Spleen (tissue), 11 donors: Measurements from ENCODE around the gene SLC34A1. TPM values are rescaled to one million over a fixed set of nuclear protein-coding genes. Genes with fewer than 3 reads are reported as not detected.

Experiments used
- DNase-seq: peaks from one replicate; pipeline ENCODE4 v3.0.0-alpha.2; 2020
- H3K27ac ChIP-seq, 8 donors: fragments of 200-600 bp; sonication (generic) in 7 of 8; 1 replicate in 4 of 8; 2 replicates in 4 of 8; pipeline versions ENCODE4 v1.5.0 to v1.8.0; 2016 to 2021; ENCODE audit warnings: inconsistent platforms in 4 of 8, mild to moderate bottlenecking in 4 of 8, moderate library complexity in 1 of 8
- H3K27me3 ChIP-seq, 7 donors: fragments of 200-600 bp; sonication (generic) in 6 of 7; replicated peaks in 1 of 7; 1 replicate in 4 of 7; 2 replicates in 3 of 7; pipeline versions ENCODE4 v1.5.0 to v1.8.0; 2016 to 2021; ENCODE audit warnings: inconsistent platforms in 3 of 7, mild to moderate bottlenecking in 1 of 7
- H3K36me3 ChIP-seq, 6 donors: fragments of 200-600 bp; sonication (generic) in 5 of 6; 1 replicate in 4 of 6; 2 replicates in 2 of 6; pipeline versions ENCODE4 v1.5.0 to v1.8.0; 2016 to 2021; ENCODE audit warnings: inconsistent platforms in 2 of 6
- H3K4me1 ChIP-seq, 6 donors: fragments of 200-600 bp; sonication (generic) in 5 of 6; 1 replicate in 3 of 6; 2 replicates in 3 of 6; pipeline versions ENCODE4 v1.5.0 to v1.8.0; 2016 to 2021; ENCODE audit warnings: inconsistent platforms in 3 of 6
- H3K4me3 ChIP-seq, 8 donors: fragments of 200-600 bp; sonication (generic) in 7 of 8; 1 replicate in 4 of 8; 2 replicates in 4 of 8; pipeline versions ENCODE4 v1.5.0 to v1.8.0; 2016 to 2021; ENCODE audit warnings: inconsistent platforms in 4 of 8, mild to moderate bottlenecking in 4 of 8, moderate library complexity in 2 of 8
- H3K9me3 ChIP-seq, 8 donors: fragments of 200-600 bp; sonication (generic) in 7 of 8; 1 replicate in 4 of 8; 2 replicates in 4 of 8; pipeline versions ENCODE4 v1.5.0 to v1.8.0; 2016 to 2021; ENCODE audit warnings: inconsistent platforms in 4 of 8
- CTCF ChIP-seq, 11 experiments: fragments of 200-600 bp in 7 of 11; fragments of 450-650 bp in 4 of 11; sonication (generic) in 4 of 11; IDR thresholded peaks in 8 of 11; conservative IDR thresholded peaks in 3 of 11; 1 replicate in 7 of 11; 2 replicates in 4 of 11; pipeline versions ENCODE4 v1.4.0 to v1.8.0; 2016 to 2021; ENCODE audit warnings: antibody characterized with exemption in 11 of 11, inconsistent platforms in 4 of 11, mild to moderate bottlenecking in 1 of 11
- POLR2A ChIP-seq, 3 donors: fragments of 450-650 bp; IDR thresholded peaks; one replicate each; pipeline ENCODE4 v1.5.1; 2017; ENCODE audit warnings: antibody characterized with exemption in 3 of 3, mild to moderate bottlenecking in 1 of 3
- POLR2AphosphoS5 ChIP-seq, 3 donors: sonication (generic); formaldehyde crosslinking; IDR thresholded peaks; one replicate each; pipeline ENCODE4 v1.5.1; 2017; ENCODE audit warnings: antibody characterized with exemption in 3 of 3
- WGBS, 5 donors: extraction: QIAGEN DNeasy Blood & Tissue Kit in 3 of 5; methylation state at CpG; one replicate each; pipeline versions ENCODE4 v1.1.5 to v1.1.7; 2013 to 2018; 5-methylcytosine and 5-hydroxymethylcytosine counted together
- intact Hi-C: fragments of 100-400 bp; cut with DNase I; formaldehyde crosslinking; loops from one replicate; pipeline ENCODE4 v1.15.0; 2023; ENCODE audit warnings: low total_unique reads
- polyA plus RNA-seq, 3 donors: library from polyadenylated mRNA; stranded (reverse); fragments of 200-250 nt; gene quantifications; one replicate each; pipeline ENCODE4 v1.2.1, GENCODE V29; 2013
- total RNA-seq, 7 donors: library from RNA; depleted of rRNA in 3 of 7; stranded (reverse); fragments of >200 nt in 3 of 7; fragmentation: NEBNext Ultra II Directional in 4 of 7; extraction: Animal tissue kit (Norgen Biotek cat#: 25700) in 4 of 7; gene quantifications; one replicate each; pipeline versions ENCODE4 v1.1.0 to v1.2.1, GENCODE V29; 2016 to 2021
- donor health status: healthy with polysubstance abuse.
- donor health status: DM: no; HTN: no; CAD: no; lungs with moderate emphysema.
- donor health status: DM: no; HTN: no; CAD: no.
- donor health status: Bipolar disorder and iron deficiency.
- donor health status: healthy.
- donor health status: DM: no; HTN: no; CAD: no.
- donor health status: DM: yes; HTN: yes; CAD: no.

Gene SLC34A1
- total and polyA plus RNA-seq, 10 donors: 0.02 to 0.77 (median 0.14) TPM; not detected in 3

DNA sequence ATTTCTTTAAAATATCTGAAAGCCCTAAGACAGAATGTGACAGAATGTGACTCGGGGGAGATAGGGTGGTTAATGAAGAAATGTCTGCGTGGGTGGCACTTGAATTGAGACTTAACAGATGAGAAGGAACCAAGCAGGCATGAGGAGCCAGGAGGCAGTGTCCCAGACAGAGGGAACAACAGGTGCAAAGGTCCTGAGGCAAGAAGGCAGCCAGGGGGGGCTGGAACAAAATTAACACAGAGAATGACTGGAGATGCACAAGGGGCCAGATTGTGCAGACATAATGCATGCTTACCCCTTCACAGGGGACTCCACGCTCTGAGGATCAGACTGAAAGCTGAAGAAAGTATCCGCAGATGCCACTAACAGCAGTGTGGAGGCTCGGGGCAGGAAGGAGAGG lies 34.5 kb upstream of the SLC34A1 start:
- Histone ChIP-seq H3K36me3 (peaks cover 0 to 56% (median 32%) of the 10 kb centered on the region in 6 donors), H3K27ac (no peak overlapping the region), H3K27me3 (no peaks in the 10 kb centered on the region), H3K4me3 (peak overlapping the region in 6 of 8 donors; percentile 83 to 100 (median 94)), H3K9me3 (no peaks in the 10 kb centered on the region), H3K4me1 (peaks cover 33 to 96% (median 66%) of the 10 kb centered on the region in 6 donors)
- intact Hi-C loops: no loop called here
- no peak for DNase-seq
- WGBS, 5 donors: 75 to 86% (median 83%) methylated on average over 5 of the region's 5 CpGs
- no peak for TF ChIP-seq POLR2AphosphoS5 (IDR thresholded peaks at IDR 0.05)
- no peak for TF ChIP-seq CTCF (IDR thresholded peaks at IDR 0.05 in 8 of 11, conservative IDR thresholded peaks at IDR 0.05 in 3 of 11)
- no peak for TF ChIP-seq POLR2A (IDR thresholded peaks at IDR 0.05)

- peaks cover 0 to 5% (median 0%) of the 10 kb centered on the region in 8 donors for H3K9me3 ChIP-seq
- no peaks in the 10 kb centered on the region for H3K27me3 ChIP-seq
- intact Hi-C loops: no loop called here
- peak overlapping the region; percentile 83 to 100 (median 94) for H3K4me3 ChIP-seq
- TF ChIP-seq POLR2A (IDR thresholded peaks at IDR 0.05) (no peak), POLR2AphosphoS5 (IDR thresholded peaks at IDR 0.05) (no peak), CTCF (IDR thresholded peaks at IDR 0.05 in 8 of 11, conservative IDR thresholded peaks at IDR 0.05 in 3 of 11) (no peak)
- H3K36me3 ChIP-seq: peaks cover 0 to 45% (median 23%) of the 10 kb centered on the region in 6 donors
- WGBS, 5 donors: 12 to 17% (median 16%) methylated on average over 19 of the region's 19 CpGs
- no peak for DNase-seq
- peak overlapping the region; percentile 91 to 97 (median 95) for H3K27ac ChIP-seq
- peaks cover 33 to 96% (median 62%) of the 10 kb centered on the region in 6 donors for H3K4me1 ChIP-seq
Measured at GRCh38 chr5:177350776-177351391, 33.4 kb upstream of the SLC34A1 start.

GRCh38 chr5:177351392-177352329 lies 32.6 kb upstream of the SLC34A1 start, which contains the start of gene LMAN2:
TSS of gene LMAN2 (minus strand) at chr5:177351668. CDS start at chr5:177351647, 21 bp downstream.
- WGBS, 5 donors: 8 to 12% (median 9%) methylated on average over 36 to 55 of the region's 55 CpGs
- H3K36me3 ChIP-seq: peaks cover 0 to 37% (median 19%) of the 10 kb centered on the region in 6 donors
- no peaks in the 10 kb centered on the region for H3K27me3 ChIP-seq
- peak; percentile 95 for DNase-seq
- H3K4me3 ChIP-seq: peak within 1 kb of the TSS; percentile 83 to 100 (median 94)
- TF ChIP-seq POLR2AphosphoS5 (IDR thresholded peaks at IDR 0.05) (peak; percentile 88 to 93 (median 91)), POLR2A (IDR thresholded peaks at IDR 0.05) (peak in 1 of 3 donors; percentile 6), CTCF (IDR thresholded peaks at IDR 0.05 in 8 of 11, conservative IDR thresholded peaks at IDR 0.05 in 3 of 11) (peak in 2 of 11 experiments; percentile 18 to 21)
- H3K27ac ChIP-seq: peak within 1 kb of the TSS; percentile 91 to 97 (median 95)
- H3K9me3 ChIP-seq: peaks cover 0 to 5% (median 0%) of the 10 kb centered on the region in 8 donors
- H3K4me1 ChIP-seq: peaks cover 35 to 96% (median 65%) of the 10 kb centered on the region in 6 donors
- intact Hi-C loops: no loop called here
